Suprapubic skin (tissue), 4 donors: ENCODE measurements around the gene CAMLG.

ENCODE experiments used
- EP300 ChIP-seq: sonication (generic); formaldehyde crosslinking; IDR thresholded peaks from one replicate; pipeline ENCODE4 v1.6.1; 2017; ENCODE audit warnings: antibody characterized with exemption
- POLR2A ChIP-seq, 2 donors: fragments of 450-650 bp; IDR thresholded peaks; one replicate each; pipeline ENCODE4 v1.6.1; 2017; ENCODE audit warnings: antibody characterized with exemption in 2 of 2, mild to moderate bottlenecking in 2 of 2, moderate library complexity in 2 of 2
- POLR2AphosphoS5 ChIP-seq, 3 donors: sonication (generic); formaldehyde crosslinking; IDR thresholded peaks; one replicate each; pipeline ENCODE4 v1.6.1; 2017; ENCODE audit warnings: antibody characterized with exemption in 3 of 3
- TF ChIP-seq, protein P1 (sequence below), 2 donors: fragments of 200-600 bp in 1 of 2; fragments of 450-650 bp in 1 of 2; sonication (generic) in 1 of 2; IDR thresholded peaks; one replicate each; pipeline ENCODE4 v1.5.1; 2016 to 2019; ENCODE audit warnings: antibody characterized with exemption in 2 of 2, mild to moderate bottlenecking in 1 of 2, moderate library complexity in 1 of 2

GRCh38 chr5:134777366-134777765 lies 39.0 kb downstream of the CAMLG start:
- TF ChIP-seq, protein P1, sequence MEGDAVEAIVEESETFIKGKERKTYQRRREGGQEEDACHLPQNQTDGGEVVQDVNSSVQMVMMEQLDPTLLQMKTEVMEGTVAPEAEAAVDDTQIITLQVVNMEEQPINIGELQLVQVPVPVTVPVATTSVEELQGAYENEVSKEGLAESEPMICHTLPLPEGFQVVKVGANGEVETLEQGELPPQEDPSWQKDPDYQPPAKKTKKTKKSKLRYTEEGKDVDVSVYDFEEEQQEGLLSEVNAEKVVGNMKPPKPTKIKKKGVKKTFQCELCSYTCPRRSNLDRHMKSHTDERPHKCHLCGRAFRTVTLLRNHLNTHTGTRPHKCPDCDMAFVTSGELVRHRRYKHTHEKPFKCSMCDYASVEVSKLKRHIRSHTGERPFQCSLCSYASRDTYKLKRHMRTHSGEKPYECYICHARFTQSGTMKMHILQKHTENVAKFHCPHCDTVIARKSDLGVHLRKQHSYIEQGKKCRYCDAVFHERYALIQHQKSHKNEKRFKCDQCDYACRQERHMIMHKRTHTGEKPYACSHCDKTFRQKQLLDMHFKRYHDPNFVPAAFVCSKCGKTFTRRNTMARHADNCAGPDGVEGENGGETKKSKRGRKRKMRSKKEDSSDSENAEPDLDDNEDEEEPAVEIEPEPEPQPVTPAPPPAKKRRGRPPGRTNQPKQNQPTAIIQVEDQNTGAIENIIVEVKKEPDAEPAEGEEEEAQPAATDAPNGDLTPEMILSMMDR (IDR thresholded peaks at IDR 0.05) = no peak
- no peak for TF ChIP-seq POLR2AphosphoS5 (IDR thresholded peaks at IDR 0.05)
- no peak for TF ChIP-seq POLR2A (IDR thresholded peaks at IDR 0.05)
- TF ChIP-seq EP300 = no peak
